ENCODE data around the gene SLC4A7. TPM values are rescaled to one million over a fixed set of nuclear protein-coding genes. Genes with fewer than 3 reads are reported as not detected.

Gene SLC4A7
- total RNA-seq, 1 experiment from 2014 or later = 101 TPM

DNA sequence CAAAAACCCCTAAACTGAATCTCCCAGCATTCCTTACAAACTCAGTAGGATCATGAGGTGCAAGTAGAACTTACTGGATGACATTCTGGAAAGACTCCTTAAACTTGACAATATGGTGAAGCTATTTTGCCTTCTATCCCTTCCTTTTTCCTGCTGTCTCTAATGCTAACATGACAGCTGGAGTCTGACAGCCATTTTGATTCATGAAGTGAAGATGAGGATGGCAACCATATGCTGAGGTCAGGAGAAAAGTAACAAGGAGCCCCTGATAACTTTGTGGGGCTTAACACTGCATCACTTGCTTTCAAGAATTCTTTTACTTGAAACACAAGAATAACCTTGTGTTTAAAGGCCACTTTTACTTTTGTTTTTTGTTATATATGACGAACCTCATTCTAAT lies 100.0 kb downstream of the SLC4A7 start:
- DNase-seq = no peak
- Histone ChIP-seq H3K4me2 (ENCODE audit: low read depth, low read length, poor library complexity, severe bottlenecking) (no peak overlapping the region), H3K9ac (ENCODE audit: low read length) (no peak overlapping the region), H3K4me1 (ENCODE audit: low read length) (no peaks in the 10 kb centered on the region), H3K9me2 (replicated peaks; ENCODE audit: insufficient read depth, low read length) (no peaks in the 10 kb centered on the region), H3K27ac (ENCODE audit: low read length) (no peak overlapping the region), H3K4me3 (ENCODE audit: low read length) (no peak overlapping the region), H3K9me3 (ENCODE audit: low read length) (no peaks in the 10 kb centered on the region), H3K36me3 (ENCODE audit: insufficient read depth, low read length) (peaks cover 72% of the 10 kb centered on the region), H2AFZ (ENCODE audit: low read length) (no peak overlapping the region), H3K79me2 (ENCODE audit: low read length) (0 out of 2 replicates have a peak, but pooled peaks cover 12% of the 10 kb centered on the region), H3K27me3 (ENCODE audit: low read length) (no peaks in the 10 kb centered on the region), H4K20me1 (ENCODE audit: insufficient read depth, low read depth, low read length) (no peaks in the 10 kb centered on the region)

DNA sequence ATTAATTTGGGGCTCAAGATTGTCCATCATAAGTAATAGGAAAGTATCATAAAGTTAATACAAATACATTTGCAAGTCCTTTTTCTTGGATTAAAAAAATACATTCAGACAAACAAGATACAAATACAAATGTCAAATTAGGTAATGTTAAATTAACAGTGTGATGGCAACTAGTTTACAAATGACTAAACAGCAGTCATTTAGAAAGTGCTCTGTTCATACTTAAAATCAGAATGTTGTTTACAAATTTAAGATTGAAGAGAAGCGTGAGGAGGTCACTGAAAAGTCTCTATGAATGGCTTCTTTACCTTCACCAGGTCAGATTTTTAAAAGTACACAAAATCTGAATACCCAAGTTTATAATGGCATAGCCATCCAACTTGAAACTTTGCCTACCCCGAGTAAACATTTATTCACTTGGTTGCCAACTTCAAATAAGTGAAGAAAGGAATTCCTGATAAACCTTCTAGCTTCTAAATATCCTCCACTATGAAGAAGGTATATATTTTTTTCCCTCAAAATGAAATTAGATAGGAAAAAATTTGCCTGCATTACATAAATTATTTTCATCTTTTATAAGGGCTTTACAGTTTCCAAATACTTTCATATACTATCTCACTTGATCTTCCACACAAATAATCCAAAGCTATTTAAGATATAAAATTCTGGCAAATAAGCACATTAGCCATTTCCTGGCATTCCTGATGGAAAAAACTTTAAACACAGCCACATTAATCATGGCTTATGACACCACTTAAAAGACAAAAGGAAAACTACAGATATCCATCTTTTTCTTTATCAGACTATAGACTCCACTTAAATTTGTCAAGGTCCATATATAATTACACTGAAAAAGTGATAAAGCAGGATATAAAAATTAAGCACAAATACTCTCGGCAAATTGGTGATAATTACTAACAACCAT lies 103.5 kb downstream of the SLC4A7 start:
- Histone ChIP-seq H3K4me3 (ENCODE audit: low read length) (no peak overlapping the region), H3K36me3 (ENCODE audit: insufficient read depth, low read length) (peaks cover 48% of the 10 kb centered on the region)

DNA sequence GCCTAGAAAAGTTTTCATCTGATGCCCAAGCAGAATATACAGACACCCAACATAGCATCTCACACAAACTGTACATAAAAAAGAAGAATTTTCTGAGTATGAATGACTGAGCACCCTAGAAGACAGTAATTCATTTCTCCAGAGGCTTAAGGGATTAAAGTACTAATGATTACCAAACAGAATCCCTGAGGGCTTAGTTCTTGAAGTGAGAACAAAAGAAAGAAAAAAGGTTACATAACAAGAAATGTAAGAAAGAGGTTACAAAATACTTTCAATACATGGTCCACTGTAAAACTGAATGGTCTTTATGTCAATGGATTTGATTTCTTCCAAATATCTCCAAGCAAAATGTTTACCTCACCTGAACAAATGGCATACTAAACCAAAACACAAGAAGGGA lies 105.9 kb downstream of the SLC4A7 start:
- no peaks in the 10 kb centered on the region for H3K9me2 ChIP-seq (replicated peaks; ENCODE audit: insufficient read depth, low read length)
- H3K79me2 ChIP-seq (ENCODE audit: low read length) = no peaks in the 10 kb centered on the region
- no peaks in the 10 kb centered on the region for H3K4me1 ChIP-seq (ENCODE audit: low read length)
- H3K36me3 ChIP-seq (ENCODE audit: insufficient read depth, low read length) = peaks cover 38% of the 10 kb centered on the region
- H3K4me2 ChIP-seq (ENCODE audit: low read depth, low read length, poor library complexity, severe bottlenecking) = no peak overlapping the region
- no peak overlapping the region for H3K9ac ChIP-seq (ENCODE audit: low read length)
- no peak overlapping the region for H2AFZ ChIP-seq (ENCODE audit: low read length)
- H3K27ac ChIP-seq (ENCODE audit: low read length) = no peak overlapping the region
- H4K20me1 ChIP-seq (ENCODE audit: insufficient read depth, low read depth, low read length) = no peaks in the 10 kb centered on the region
- DNase-seq = no peak
- no peak overlapping the region for H3K4me3 ChIP-seq (ENCODE audit: low read length)
- no peaks in the 10 kb centered on the region for H3K27me3 ChIP-seq (ENCODE audit: low read length)
- no peaks in the 10 kb centered on the region for H3K9me3 ChIP-seq (ENCODE audit: low read length)

More for the DNA sequence above, 103.5 kb downstream of the SLC4A7 start:
- no peak overlapping the region for H3K4me2 ChIP-seq (ENCODE audit: low read depth, low read length, poor library complexity, severe bottlenecking)
- H3K79me2 ChIP-seq (ENCODE audit: low read length) = 0 out of 2 replicates have a peak, but pooled peaks cover 2% of the 10 kb centered on the region
- DNase-seq = no peak
- H2AFZ ChIP-seq (ENCODE audit: low read length) = no peak overlapping the region
- no peaks in the 10 kb centered on the region for H3K9me2 ChIP-seq (replicated peaks; ENCODE audit: insufficient read depth, low read length)
- H3K9ac ChIP-seq (ENCODE audit: low read length) = no peak overlapping the region
- H3K4me1 ChIP-seq (ENCODE audit: low read length) = no peaks in the 10 kb centered on the region
- H3K9me3 ChIP-seq (ENCODE audit: low read length) = no peaks in the 10 kb centered on the region
- H3K27me3 ChIP-seq (ENCODE audit: low read length) = no peaks in the 10 kb centered on the region
- no peaks in the 10 kb centered on the region for H4K20me1 ChIP-seq (ENCODE audit: insufficient read depth, low read depth, low read length)
- no peak overlapping the region for H3K27ac ChIP-seq (ENCODE audit: low read length)

DNA sequence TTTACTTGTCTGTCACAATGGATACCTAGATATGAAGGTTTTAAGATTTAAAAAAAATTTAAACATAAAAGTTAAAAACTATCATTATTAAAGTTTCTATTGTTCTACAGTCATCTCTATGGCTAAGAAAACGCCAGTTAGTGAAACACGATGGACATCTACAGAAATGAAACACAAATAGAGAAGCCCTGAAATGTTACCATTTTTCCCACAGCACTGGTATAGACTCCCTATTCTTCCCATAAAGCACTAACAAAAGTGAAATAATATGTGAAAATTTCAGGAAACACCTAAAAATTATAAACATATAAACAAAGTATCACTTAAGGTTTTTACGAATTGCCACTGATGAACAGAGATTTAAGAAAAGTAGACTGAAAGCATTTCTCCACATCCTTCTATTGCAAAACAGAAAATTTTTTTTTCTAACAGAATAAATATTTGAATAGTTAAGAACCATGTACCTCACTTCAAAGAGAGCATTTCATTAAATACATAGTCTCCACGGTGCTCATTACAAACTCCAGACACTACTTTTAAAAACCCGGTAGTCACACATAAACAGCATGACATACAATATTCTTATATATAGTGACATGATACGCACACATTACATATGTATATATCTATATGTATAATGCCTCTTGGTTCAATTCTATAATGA lies 107.9 kb downstream of the SLC4A7 start:
- Histone ChIP-seq H3K27me3 (ENCODE audit: low read length) (no peaks in the 10 kb centered on the region), H3K27ac (ENCODE audit: low read length) (no peak overlapping the region), H3K79me2 (ENCODE audit: low read length) (no peaks in the 10 kb centered on the region), H3K36me3 (ENCODE audit: insufficient read depth, low read length) (peaks cover 22% of the 10 kb centered on the region), H3K4me3 (ENCODE audit: low read length) (no peak overlapping the region), H2AFZ (ENCODE audit: low read length) (no peak overlapping the region), H3K9me3 (ENCODE audit: low read length) (no peaks in the 10 kb centered on the region), H3K9ac (ENCODE audit: low read length) (no peak overlapping the region), H3K9me2 (replicated peaks; ENCODE audit: insufficient read depth, low read length) (no peaks in the 10 kb centered on the region), H3K4me2 (ENCODE audit: low read depth, low read length, poor library complexity, severe bottlenecking) (no peak overlapping the region), H3K4me1 (ENCODE audit: low read length) (no peaks in the 10 kb centered on the region), H4K20me1 (ENCODE audit: insufficient read depth, low read depth, low read length) (no peaks in the 10 kb centered on the region)
- DNase-seq = no peak

DNA sequence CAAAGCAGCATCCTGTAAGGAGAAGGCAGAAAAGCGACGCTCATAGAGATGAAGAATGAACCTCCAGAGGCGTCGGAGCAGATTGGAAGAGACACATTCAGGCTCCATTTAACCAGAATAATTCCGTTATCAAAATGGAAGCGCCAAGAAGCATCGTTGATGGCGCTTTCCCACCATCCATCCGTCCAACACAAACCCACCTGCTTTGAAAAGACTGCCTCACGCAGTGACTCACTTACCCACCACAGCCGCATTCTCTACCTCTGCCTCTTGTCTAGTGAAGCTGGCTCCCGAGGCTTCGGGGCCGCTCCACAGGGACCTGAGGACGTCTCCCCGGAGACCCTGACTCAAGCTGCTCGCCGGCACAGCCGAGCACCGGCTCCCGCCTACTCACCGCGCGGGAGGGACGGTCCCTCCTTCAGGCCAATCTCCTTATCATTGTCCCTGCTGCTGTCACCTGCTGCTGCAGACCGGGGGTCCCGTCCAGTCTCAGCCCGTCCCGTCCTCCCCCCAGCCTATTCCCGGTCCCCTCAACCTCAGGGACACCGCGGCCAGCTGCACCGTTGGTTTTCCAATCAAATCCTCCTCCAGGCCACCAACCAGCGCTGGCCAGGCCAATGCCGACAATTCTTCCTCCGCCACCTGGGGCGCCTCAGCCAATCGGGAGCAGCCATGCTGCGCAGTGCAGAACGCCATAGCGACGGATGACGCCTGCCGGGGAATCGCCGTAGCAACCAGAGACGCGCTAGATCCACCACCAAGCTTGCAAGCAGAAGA lies 115.2 kb downstream of the SLC4A7 start, which contains the start of gene NEK10:
NEK10 (minus strand) TSS at position 553 of the 777 bp plus-strand sequence. CDS start 16,501 bp downstream, outside the sequence.
- H3K4me2 ChIP-seq (ENCODE audit: low read depth, low read length, poor library complexity, severe bottlenecking) = no peak within 1 kb of the TSS
- no peak within 1 kb of the TSS for H3K9ac ChIP-seq (ENCODE audit: low read length)
- no peak within 1 kb of the TSS for H2AFZ ChIP-seq (ENCODE audit: low read length)
- H3K36me3 ChIP-seq (ENCODE audit: insufficient read depth, low read length) = 0 out of 2 replicates have a peak, but pooled peaks cover 2% of the 10 kb centered on the region
- no peak within 1 kb of the TSS for H3K4me3 ChIP-seq (ENCODE audit: low read length)
- no peaks in the 10 kb centered on the region for H3K79me2 ChIP-seq (ENCODE audit: low read length)
- no peaks in the 10 kb centered on the region for H3K27me3 ChIP-seq (ENCODE audit: low read length)
- DNase-seq = peak; percentile 73
- no peak within 1 kb of the TSS for H3K27ac ChIP-seq (ENCODE audit: low read length)
- H4K20me1 ChIP-seq (ENCODE audit: insufficient read depth, low read depth, low read length) = peaks cover 3% of the 10 kb centered on the region; the same call in 1 of the 2 replicates
- H3K9me2 ChIP-seq (replicated peaks; ENCODE audit: insufficient read depth, low read length) = no peaks in the 10 kb centered on the region
- no peaks in the 10 kb centered on the region for H3K4me1 ChIP-seq (ENCODE audit: low read length)
- H3K9me3 ChIP-seq (ENCODE audit: low read length) = no peaks in the 10 kb centered on the region

DNA sequence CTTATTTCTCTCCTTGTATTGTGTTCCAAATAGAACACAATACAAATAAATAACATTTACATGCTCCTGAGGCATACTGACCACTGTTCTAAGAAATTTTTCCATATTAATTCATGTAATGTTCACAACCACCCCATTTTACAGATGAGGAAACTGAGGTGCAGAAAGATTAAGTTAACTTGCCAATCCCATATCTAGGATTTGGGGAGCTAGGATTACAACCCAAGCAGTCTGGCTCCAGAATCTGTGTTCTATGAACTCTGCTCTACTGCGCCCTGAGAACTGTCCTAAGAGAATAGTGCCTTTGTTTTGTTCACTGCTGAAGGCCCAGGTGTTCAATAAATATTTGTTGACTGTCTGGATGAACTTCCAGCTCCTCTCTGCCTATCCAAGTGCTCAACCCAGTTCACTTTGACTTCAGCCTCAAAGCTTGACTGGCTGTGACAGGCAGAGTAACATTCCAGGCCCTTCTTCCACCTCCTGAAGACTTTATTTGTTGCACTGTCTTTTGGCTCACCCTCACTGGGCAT lies 118.1 kb downstream of the SLC4A7 start:
- H3K4me2 ChIP-seq (ENCODE audit: low read depth, low read length, poor library complexity, severe bottlenecking) = no peak overlapping the region
- no peak overlapping the region for H2AFZ ChIP-seq (ENCODE audit: low read length)
- H3K4me1 ChIP-seq (ENCODE audit: low read length) = peaks cover 7% of the 10 kb centered on the region
- H3K36me3 ChIP-seq (ENCODE audit: insufficient read depth, low read length) = 0 out of 2 replicates have a peak, but pooled peaks cover 2% of the 10 kb centered on the region
- no peak overlapping the region for H3K27ac ChIP-seq (ENCODE audit: low read length)
- no peak for DNase-seq
- H3K27me3 ChIP-seq (ENCODE audit: low read length) = no peaks in the 10 kb centered on the region
- H3K9ac ChIP-seq (ENCODE audit: low read length) = no peak overlapping the region
- H4K20me1 ChIP-seq (ENCODE audit: insufficient read depth, low read depth, low read length) = peaks cover 3% of the 10 kb centered on the region; the same call in 1 of the 2 replicates
- H3K79me2 ChIP-seq (ENCODE audit: low read length) = no peaks in the 10 kb centered on the region
- no peaks in the 10 kb centered on the region for H3K9me3 ChIP-seq (ENCODE audit: low read length)
- H3K4me3 ChIP-seq (ENCODE audit: low read length) = no peak overlapping the region
- H3K9me2 ChIP-seq (replicated peaks; ENCODE audit: insufficient read depth, low read length) = no peaks in the 10 kb centered on the region

DNA sequence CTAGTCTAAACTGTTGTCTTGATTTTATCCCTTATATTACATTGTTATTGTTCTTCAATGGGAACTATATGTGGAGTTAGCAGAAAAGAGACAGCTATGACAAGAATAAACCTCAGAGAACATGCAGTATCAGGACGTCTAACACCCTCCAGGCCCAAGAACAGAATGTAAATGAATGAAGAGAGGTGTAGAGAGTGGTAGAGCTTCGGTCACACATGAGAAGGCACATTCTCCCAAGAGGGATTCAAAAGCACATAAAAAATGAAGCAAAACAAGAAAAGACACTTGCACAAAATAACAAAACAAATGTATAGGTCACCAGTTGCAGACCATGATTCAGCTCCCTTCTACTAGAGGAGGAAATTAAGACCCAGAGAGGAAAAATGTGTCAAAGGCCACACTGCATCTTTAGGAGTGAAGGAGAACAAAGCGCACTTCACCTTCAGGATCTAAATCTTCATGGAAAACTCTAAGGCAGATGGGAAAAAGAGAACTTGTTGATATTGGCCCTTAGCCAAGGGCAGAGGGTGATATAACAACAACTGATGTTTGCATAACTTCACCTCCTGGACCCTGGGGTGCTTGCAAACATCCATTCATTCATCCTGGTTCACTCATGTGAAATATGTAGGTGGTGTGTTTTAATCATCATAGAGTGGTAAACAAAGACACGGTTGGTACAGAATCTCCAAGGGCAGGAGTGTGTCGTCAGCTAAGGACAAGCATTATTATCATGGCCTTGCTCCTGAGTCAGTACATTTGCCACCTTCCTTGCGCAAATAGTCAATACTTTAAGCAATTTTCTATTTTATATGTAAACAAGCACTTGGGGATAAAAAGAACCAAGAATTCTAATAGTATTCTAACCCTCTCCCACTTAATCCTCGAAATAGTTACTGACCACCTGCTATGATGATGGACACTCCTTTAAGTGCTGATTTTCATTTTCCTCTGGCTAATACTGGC lies 123.8 kb downstream of the SLC4A7 start:
- DNase-seq = peak; percentile 60
- Histone ChIP-seq H3K27ac (ENCODE audit: low read length) (no peak overlapping the region), H3K9me2 (replicated peaks; ENCODE audit: insufficient read depth, low read length) (no peaks in the 10 kb centered on the region), H3K9ac (ENCODE audit: low read length) (no peak overlapping the region), H3K9me3 (ENCODE audit: low read length) (no peaks in the 10 kb centered on the region), H3K27me3 (ENCODE audit: low read length) (no peaks in the 10 kb centered on the region), H3K4me2 (ENCODE audit: low read depth, low read length, poor library complexity, severe bottlenecking) (peak overlapping the region; percentile 13), H3K4me1 (ENCODE audit: low read length) (peaks cover 27% of the 10 kb centered on the region), H3K79me2 (ENCODE audit: low read length) (no peaks in the 10 kb centered on the region), H3K36me3 (ENCODE audit: insufficient read depth, low read length) (no peaks in the 10 kb centered on the region), H4K20me1 (ENCODE audit: insufficient read depth, low read depth, low read length) (no peaks in the 10 kb centered on the region), H3K4me3 (ENCODE audit: low read length) (no peak overlapping the region), H2AFZ (ENCODE audit: low read length) (no peak overlapping the region)

All from Karpas-422 (cell line).